Smooth muscle cell (in vitro differentiated cells): ENCODE data around the gene RSBN1L. TPM values are rescaled to one million over a fixed set of nuclear protein-coding genes. Genes with fewer than 3 reads are reported as not detected.
"Not testable (repeated sequence)": the region's sequence is repeated elsewhere in the genome, so short reads cannot be mapped to it uniquely, and the experiment has no call there.

Source experiments
- DNase-seq: peaks from one replicate; lab custom pipeline; 2025; ENCODE audit not compliant: unreplicated experiment; lab: John Stamatoyannopoulos, UW
- H2AFZ ChIP-seq: fragments of 200-600 bp; sonication (generic); 2 replicates; pipeline ENCODE4 v1.6.0; 2016; ENCODE audit warnings: antibody characterized with exemption, low read depth, mild to moderate bottlenecking
- H3F3A ChIP-seq: fragments of 200-600 bp; sonication (generic); 2 replicates; pipeline ENCODE4 v1.6.0; 2017; ENCODE audit warnings: antibody characterized with exemption, low read depth
- H3K27ac ChIP-seq: fragments of 200-600 bp; sonication (generic); 2 replicates; pipeline ENCODE4 v1.5.1; 2016; ENCODE audit warnings: low read depth, mild to moderate bottlenecking
- H3K27me3 ChIP-seq: fragments of 200-600 bp; sonication (generic); 2 replicates; pipeline ENCODE4 v1.6.1; 2016; ENCODE audit warnings: low read depth, mild to moderate bottlenecking
- H3K36me3 ChIP-seq: fragments of 200-600 bp; sonication (generic); 2 replicates; pipeline ENCODE4 v1.5.1; 2016; ENCODE audit warnings: low read depth
- H3K4me1 ChIP-seq: fragments of 200-600 bp; sonication (generic); 2 replicates; pipeline ENCODE4 v1.5.1; 2016; ENCODE audit warnings: low read depth
- H3K4me2 ChIP-seq: fragments of 200-600 bp; sonication (generic); 2 replicates; pipeline ENCODE4 v1.6.0; 2016; ENCODE audit warnings: mild to moderate bottlenecking
- H3K4me3 ChIP-seq: fragments of 200-600 bp; sonication (generic); 2 replicates; pipeline ENCODE4 v1.5.1; 2016; ENCODE audit warnings: mild to moderate bottlenecking
- H3K79me2 ChIP-seq: fragments of 200-600 bp; sonication (generic); 2 replicates; pipeline ENCODE4 v1.6.0; 2016; ENCODE audit warnings: low read depth, mild to moderate bottlenecking
- H3K9ac ChIP-seq: fragments of 200-600 bp; sonication (generic); 2 replicates; pipeline ENCODE4 v1.6.0; 2016; ENCODE audit warnings: low read depth
- H3K9me3 ChIP-seq: fragments of 200-600 bp; sonication (generic); replicated peaks from 2 replicates; pipeline ENCODE4 v1.5.1; 2016; ENCODE audit warnings: low read depth
- H4K20me1 ChIP-seq: fragments of 200-600 bp; sonication (generic); 2 replicates; pipeline ENCODE4 v1.6.0; 2016; ENCODE audit warnings: low read depth
- WGBS: methylation state at CpG from one replicate; pipeline ENCODE4 v1.1.7; 2016; ENCODE audit warnings: low lambda C conversion rate; 5-methylcytosine and 5-hydroxymethylcytosine counted together
- polyA plus RNA-seq: library from polyadenylated mRNA; unstranded; fragments of >200 nt; fragmentation: Nextera tagmentation; extraction: Ambion mirVana; gene quantifications from 2 replicates; pipeline ENCODE4 v1.2.1, GENCODE V29; 2016
- total RNA-seq: library from RNA; depleted of rRNA; stranded (reverse); fragments of >200 nt; gene quantifications from 2 replicates; pipeline ENCODE4 v1.2.3, GENCODE V29; 2014
- TF ChIP-seq, protein P1 (sequence below): fragments of 200-600 bp; sonication (generic); IDR thresholded peaks from 2 replicates; pipeline ENCODE4 v1.5.1; 2017; ENCODE audit warnings: borderline replicate concordance, mild to moderate bottlenecking, antibody characterized with exemption; ENCODE audit not compliant: insufficient read depth, poor library complexity, severe bottlenecking

RSBN1L gene
- total and polyA plus RNA-seq, 2 experiments from 2014 or later, result 3.8 to 26.2 TPM

DNA sequence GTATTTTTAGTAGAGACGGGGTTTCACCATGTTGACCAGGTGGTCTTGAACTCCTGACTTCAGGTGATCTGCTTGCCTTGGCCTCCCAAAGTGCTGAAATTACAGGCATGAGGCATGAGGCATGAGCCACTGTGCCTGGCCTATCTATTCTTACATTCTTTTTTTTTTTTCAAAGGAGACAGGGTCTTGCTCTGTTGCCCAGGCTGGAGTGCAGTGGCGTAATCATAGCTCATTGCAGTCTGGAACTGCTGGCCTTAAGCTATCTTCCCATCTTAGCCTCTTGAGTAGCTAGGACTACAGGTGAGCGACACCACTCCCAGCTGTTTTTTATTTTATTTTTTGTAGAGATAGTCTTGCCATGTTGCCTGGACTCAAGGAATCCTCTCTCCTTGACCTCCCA lies 20.5 kb downstream of the RSBN1L start:
- peaks cover 93% of the 10 kb centered on the region for H4K20me1 ChIP-seq
- H3K27ac ChIP-seq, result no peak overlapping the region
- TF ChIP-seq, protein P1, sequence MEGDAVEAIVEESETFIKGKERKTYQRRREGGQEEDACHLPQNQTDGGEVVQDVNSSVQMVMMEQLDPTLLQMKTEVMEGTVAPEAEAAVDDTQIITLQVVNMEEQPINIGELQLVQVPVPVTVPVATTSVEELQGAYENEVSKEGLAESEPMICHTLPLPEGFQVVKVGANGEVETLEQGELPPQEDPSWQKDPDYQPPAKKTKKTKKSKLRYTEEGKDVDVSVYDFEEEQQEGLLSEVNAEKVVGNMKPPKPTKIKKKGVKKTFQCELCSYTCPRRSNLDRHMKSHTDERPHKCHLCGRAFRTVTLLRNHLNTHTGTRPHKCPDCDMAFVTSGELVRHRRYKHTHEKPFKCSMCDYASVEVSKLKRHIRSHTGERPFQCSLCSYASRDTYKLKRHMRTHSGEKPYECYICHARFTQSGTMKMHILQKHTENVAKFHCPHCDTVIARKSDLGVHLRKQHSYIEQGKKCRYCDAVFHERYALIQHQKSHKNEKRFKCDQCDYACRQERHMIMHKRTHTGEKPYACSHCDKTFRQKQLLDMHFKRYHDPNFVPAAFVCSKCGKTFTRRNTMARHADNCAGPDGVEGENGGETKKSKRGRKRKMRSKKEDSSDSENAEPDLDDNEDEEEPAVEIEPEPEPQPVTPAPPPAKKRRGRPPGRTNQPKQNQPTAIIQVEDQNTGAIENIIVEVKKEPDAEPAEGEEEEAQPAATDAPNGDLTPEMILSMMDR, result no peak
- H3K4me2 ChIP-seq, result no peak overlapping the region
- no peak overlapping the region for H3K9ac ChIP-seq
- H3K79me2 ChIP-seq, result peaks cover 96% of the 10 kb centered on the region
- H3K4me3 ChIP-seq, result no peak overlapping the region
- no peak overlapping the region for H2AFZ ChIP-seq
- WGBS, result 98% methylated on average over 3 of the region's 3 CpGs
- no peaks in the 10 kb centered on the region for H3F3A ChIP-seq
- H3K4me1 ChIP-seq, result peaks cover 8% of the 10 kb centered on the region
- H3K9me3 ChIP-seq, result no peaks in the 10 kb centered on the region
- DNase-seq, result no peak
- H3K27me3 ChIP-seq, result no peaks in the 10 kb centered on the region
- H3K36me3 ChIP-seq, result no peaks in the 10 kb centered on the region

DNA sequence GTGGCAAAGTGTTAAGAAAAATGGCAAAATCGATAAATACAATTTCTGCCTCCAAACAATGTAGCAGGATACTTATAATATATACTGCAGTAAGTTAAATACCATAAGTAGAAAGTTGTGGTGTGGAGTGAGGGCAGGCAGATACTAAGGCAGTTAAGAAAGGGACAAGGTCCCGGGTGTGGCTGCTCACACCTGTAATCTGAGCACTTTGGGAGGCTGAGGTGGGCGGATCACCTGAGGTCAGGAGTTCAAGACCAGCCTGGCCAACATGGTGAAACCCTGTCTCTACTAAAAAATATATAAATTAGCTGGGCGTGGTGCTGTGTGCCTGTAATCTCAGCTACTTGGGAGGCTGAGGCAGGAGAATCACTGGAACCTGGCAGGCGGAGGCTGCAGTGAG lies 21.3 kb downstream of the RSBN1L start:
- H3K4me2 ChIP-seq, H3K27ac ChIP-seq, H3F3A ChIP-seq, H3K4me3 ChIP-seq, H3K9ac ChIP-seq, H3K27me3 ChIP-seq, H3K9me3 ChIP-seq, DNase-seq, H3K36me3 ChIP-seq, H2AFZ ChIP-seq, H3K4me1 ChIP-seq: not testable (repeated sequence)
- WGBS, result 94% methylated on average over 5 of the region's 5 CpGs
- H3K79me2 ChIP-seq, result peaks cover 96% of the 10 kb centered on the region
- H4K20me1 ChIP-seq, result peaks cover 95% of the 10 kb centered on the region

DNA sequence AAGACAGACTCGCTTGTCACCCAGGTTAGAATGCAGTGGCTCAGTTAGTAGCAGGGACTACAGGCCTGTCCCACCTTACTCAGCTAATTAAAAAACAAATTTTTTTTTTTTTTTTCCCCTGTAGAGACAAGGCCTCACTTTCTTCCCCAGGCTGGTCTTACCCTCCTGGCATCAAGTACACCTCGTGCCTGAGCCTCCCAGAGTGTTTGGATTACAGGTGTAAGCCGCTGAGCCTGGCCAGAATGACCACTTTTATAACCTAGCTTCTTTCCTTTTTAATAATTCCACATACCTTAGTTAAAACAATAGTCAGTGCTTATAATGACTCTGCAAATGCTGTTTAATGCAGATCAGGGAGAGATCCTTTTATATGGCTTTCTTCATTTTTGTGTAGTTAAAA lies 31.3 kb downstream of the RSBN1L start:
- no peak overlapping the region for H3K9ac ChIP-seq
- no peak overlapping the region for H2AFZ ChIP-seq
- peaks cover 28% of the 10 kb centered on the region for H3K4me1 ChIP-seq
- H4K20me1 ChIP-seq, result peaks cover 93% of the 10 kb centered on the region
- H3K27me3 ChIP-seq, result no peaks in the 10 kb centered on the region
- H3K36me3 ChIP-seq, result no peaks in the 10 kb centered on the region
- no peak overlapping the region for H3K4me3 ChIP-seq
- peak overlapping the region; percentile 61 for H3K27ac ChIP-seq
- H3K4me2 ChIP-seq, result no peak overlapping the region
- peaks cover 97% of the 10 kb centered on the region for H3K79me2 ChIP-seq
- no peaks in the 10 kb centered on the region for H3F3A ChIP-seq
- DNase-seq, result no peak
- TF ChIP-seq, protein P1, result no peak
- 93% methylated on average over 3 of the region's 3 CpGs for WGBS
- H3K9me3 ChIP-seq, result no peaks in the 10 kb centered on the region

DNA sequence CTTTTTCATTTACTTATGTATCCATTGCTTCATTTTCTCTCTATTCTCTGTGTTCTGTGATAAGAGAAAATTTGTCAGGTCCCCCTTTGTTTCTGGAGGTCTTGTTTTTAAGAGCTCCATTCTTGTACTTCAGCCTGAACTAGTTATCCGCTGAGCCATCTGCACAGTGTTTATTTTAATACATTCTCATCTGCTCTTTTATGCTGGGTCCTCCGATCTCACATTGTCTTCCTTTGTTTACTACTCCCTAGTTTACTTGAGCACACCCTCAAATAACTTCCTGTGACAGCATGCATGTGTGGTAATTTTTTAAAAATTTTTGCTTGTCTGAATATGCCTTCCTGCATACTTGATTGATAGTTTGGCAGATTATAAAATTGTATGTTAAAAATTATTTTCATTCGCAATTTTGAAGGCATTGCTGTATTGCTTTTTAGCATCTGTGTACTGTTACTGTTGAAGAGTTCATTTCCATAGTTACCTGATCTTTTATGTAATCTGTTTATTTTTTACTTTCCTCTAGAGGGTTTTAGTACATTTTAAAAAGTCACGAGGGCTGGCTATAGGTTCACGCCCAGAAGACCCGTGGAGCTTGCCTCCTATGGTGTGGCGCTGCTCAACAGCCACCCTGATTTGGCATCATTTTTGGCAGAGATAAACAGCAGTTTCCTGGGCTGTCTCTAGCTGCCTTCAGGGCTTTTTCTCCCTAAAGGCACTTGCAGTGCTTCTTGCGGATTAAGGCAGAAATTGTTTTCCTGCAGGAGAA lies 31.9 kb downstream of the RSBN1L start:
- 42% methylated on average over 8 of the region's 8 CpGs for WGBS

More for the DNA sequence above, 31.9 kb downstream of the RSBN1L start:
- H3F3A ChIP-seq, result no peaks in the 10 kb centered on the region
- peak overlapping the region; percentile 67 for H3K4me2 ChIP-seq
- no peaks in the 10 kb centered on the region for H3K36me3 ChIP-seq
- no peaks in the 10 kb centered on the region for H3K27me3 ChIP-seq
- no peak overlapping the region for H2AFZ ChIP-seq
- H3K27ac ChIP-seq, result peak overlapping the region; percentile 61
- H4K20me1 ChIP-seq, result peaks cover 94% of the 10 kb centered on the region
- TF ChIP-seq, protein P1, result no peak
- H3K9me3 ChIP-seq, result no peaks in the 10 kb centered on the region
- peaks cover 28% of the 10 kb centered on the region for H3K4me1 ChIP-seq
- peak overlapping the region; percentile 14 for H3K9ac ChIP-seq
- no peak for DNase-seq
- H3K79me2 ChIP-seq, result peaks cover 97% of the 10 kb centered on the region
- H3K4me3 ChIP-seq, result peak overlapping the region; percentile 20
